NCI-H345 treated with DMSO at 0.1 percent for 48 hours (cell line): ENCODE results near the gene TUBGCP3.
"Not testable (repeated sequence)": the region's sequence is repeated elsewhere in the genome, so short reads cannot be mapped to it uniquely, and the experiment has no call there.

Experiments used
- DNase-seq: peaks from one replicate; lab custom pipeline; 2025; ENCODE audit not compliant: unreplicated experiment; lab: John Stamatoyannopoulos, UW

TUBGCP3 gene

DNA sequence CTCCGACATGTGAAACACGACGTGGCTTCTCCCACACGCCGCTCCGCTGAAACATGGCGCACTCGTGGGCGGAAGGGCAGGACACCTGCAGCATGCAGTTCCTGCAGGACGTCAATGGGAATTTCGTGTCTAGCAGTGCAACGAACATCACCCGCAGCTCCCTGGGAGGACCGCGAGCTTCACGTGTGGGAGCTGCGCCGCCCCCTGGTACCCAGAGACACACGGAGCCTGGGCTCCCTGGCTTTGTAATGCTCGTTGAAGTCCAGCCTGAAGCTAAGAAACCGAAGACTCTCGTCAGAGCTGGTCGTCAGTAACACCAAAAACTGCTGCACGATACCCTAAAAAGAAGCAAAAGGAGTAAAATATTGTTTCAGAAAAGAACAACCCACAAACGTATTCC is 102.1 kb downstream of the TUBGCP3 start:
- not testable (repeated sequence) for DNase-seq

DNA sequence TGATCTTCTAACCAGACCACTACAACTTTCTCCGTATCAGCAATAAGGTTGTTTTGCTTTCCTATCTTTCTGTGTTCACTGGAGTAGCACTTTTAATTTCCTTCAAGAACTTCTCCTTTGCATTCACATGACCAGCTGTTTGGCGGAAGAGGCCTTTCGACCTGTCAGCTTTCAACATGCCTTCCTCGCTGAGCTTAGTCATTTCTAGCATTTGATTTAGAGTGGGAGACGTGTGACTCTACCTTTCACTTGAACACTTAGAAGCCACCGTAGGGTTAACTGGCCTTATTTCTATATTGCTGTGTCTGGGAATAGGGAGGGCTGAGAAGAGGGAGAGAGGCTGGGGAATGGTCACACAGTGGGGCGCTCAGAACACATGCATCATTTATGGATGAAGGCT is 104.7 kb downstream of the TUBGCP3 start:
- no peak for DNase-seq

DNA sequence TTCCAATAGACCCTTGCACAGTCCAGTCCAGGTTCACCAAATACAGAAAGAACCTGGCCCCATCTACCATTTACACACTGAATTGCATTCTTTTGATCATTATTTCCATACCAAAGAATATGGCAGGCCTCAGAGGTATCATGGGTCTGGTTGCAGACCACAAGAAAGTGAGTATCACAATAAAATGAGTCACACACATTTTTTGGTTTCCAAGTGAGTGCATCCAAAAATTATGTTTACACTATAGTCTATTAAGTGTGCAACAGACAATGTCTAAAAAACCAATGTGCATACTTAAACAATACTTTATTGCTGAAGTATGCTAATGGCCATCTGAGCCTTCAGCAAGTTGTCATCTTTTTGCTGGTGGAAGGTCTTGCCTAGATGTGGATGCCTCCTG is 106.5 kb downstream of the TUBGCP3 start:
- DNase-seq: no peak

DNA sequence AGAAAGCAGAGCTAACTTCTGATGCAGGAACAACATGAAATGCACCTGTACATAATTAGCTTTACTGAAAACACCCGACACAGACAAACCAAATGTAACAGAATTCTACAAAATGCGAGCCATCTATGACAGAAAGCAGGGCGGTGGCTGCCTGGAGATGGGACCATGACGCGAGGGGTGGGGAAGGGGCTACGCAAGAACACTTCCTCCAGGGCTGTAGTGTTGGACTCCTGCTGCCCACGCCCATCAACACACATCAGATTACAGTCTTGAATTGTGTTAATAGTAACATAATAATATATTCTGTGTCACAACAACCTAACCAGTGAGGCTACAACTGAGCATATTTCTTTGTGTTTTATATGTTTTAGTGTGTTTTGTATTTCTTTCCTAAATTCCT is 108.6 kb downstream of the TUBGCP3 start:
- DNase-seq: no peak

DNA sequence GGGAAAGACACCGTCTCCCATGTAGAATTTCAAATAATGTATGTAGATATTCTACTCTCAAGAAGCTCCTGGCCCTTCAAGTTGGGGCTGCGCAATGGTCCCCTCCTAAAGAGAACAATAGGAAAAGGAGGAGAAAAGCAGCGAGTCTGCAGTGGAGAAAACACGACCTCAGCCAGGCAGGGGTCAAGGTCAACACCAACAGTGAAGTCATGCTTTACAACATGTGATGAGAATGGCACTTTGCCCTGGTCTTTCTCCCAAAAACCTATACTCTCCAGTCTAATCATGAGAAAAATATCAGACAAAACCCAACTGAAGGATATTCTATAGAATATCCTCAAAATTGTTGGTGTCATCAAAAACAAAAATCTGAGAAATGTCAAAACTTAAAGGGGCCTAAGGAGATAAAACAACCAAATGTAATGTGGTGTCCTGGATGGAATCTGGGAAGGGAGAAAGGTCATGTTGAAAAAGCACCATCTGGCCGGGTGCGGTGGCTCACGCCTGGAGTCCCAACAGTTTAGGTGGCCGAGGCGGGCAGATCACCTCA is 110.8 kb downstream of the TUBGCP3 start:
- DNase-seq: no peak

DNA sequence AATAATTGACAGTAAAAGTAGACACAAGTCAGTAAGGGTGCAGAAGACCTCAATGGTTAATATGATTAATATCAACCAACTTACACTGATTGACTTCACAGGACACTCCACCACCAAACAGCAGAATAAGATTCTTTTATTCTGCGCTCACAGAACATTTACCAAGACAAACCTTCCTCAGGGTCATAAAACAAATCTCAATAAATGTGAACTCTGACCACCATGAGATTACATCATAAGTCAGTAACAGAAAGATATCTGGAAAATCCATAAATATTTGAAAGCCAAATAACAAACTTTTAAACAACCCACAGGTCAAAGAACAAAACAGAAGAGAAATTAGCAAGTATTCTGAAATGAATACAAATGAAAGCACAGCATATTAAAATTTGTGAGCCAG is 112.1 kb downstream of the TUBGCP3 start:
- no peak for DNase-seq

DNA sequence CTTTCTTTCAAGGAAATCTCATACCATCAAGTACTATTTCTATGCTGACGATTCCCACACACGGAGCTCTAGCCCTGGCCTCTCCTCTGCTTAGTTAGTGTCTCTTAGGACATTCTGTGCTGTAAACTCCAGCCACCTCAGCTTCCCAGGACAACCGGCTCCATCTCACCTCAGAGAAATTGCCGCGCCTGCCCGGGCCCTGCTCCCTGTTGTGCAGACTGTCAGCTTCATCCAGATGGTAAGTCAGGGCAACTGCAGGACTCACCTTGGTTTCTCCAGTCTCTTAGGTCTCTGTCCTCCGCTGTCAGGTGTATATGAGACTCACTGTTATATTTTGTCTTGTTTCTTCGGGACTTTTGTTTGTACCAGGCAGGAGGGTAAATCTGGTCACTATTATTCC is 113.1 kb downstream of the TUBGCP3 start:
- no peak for DNase-seq

DNA sequence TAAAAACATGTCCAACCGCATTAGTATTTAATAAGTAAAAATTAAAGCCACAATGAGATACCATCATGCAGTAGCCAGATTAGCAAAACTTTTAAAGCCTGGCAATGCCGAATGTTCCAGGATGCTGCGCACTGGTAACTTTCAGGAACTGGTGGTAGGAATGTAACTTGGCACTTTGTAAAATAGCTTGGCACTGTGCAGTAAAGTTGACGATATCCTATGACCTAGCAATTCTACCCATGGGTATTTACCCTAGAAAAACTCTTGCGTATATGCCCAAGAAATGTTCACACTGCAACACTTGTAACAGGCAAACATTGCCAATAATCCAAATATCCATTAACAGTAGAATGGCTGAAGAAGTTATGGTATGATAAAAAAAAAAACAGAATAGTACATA is 114.1 kb downstream of the TUBGCP3 start:
- no peak for DNase-seq

DNA sequence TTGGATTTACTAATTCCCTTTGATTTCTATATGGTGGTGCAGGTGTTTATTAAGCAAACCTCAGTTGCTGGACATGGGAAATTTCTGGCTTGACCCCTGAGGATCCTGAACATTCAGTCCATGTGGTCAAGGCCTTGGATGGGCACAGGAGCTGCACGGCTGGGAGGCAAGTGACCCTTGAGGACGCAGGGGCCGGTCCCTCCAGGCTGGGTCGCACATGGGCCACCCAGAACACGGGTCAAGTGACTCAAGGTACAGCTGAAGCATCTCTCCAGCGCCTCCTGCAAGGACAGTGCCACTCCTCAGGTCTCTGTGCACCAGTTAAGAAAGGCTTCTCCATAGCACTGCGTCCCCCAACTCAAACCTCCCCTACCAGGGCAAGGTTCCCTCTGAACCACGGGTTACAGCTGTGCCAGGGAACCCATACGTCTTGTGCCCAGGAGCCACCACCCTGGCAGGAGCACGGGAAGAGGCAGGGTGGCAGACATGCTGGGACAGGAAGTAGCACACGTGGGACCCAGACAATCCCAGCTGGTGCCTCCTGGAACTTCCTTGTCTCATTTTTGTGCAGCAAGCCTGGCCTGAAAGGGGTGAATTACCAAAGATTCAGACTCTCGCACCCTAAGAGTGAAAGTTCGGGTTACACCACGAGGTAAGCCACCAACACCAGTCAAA is 118.7 kb downstream of the TUBGCP3 start:
- DNase-seq: no peak

DNA sequence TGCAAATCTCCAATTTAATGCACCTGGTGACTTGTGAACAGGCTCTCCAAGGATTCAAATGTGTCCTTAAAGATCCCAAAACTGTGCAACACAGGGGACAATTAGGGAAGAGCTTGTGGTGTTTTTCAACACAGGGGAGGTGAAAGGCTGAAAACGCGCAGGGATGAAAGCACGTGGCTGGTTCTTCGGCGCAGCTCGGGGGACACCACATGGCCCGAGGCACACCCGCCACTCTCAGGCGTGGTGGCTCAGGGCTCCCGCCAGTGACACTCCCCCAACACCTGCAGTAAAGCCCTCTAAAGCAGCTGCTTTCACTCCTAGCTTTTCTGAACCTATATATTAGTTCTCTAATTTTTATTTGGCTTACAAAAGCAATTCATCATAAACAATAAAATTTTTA is 119.9 kb downstream of the TUBGCP3 start:
- DNase-seq: no peak

DNA sequence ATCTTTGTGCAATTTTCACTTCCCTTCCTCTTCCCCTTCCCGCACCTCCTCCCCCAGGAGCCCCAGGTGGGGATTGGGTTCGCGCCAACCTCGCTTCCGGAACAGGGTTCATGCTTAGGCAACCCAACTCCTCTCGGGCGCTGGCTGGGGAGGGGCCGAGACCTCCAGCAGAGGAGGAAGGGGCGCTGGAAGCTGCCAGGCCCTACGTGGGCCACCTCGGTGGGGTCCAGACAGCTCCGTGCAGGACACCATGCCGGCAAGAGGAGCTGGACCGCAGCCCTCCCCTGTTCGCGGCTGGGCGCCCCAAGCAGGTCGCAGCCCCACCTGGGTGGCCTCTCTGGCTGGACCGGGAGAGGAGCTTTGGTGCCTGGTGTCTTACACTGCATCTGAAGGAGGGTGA is 120.7 kb downstream of the TUBGCP3 start:
- no peak for DNase-seq

DNA sequence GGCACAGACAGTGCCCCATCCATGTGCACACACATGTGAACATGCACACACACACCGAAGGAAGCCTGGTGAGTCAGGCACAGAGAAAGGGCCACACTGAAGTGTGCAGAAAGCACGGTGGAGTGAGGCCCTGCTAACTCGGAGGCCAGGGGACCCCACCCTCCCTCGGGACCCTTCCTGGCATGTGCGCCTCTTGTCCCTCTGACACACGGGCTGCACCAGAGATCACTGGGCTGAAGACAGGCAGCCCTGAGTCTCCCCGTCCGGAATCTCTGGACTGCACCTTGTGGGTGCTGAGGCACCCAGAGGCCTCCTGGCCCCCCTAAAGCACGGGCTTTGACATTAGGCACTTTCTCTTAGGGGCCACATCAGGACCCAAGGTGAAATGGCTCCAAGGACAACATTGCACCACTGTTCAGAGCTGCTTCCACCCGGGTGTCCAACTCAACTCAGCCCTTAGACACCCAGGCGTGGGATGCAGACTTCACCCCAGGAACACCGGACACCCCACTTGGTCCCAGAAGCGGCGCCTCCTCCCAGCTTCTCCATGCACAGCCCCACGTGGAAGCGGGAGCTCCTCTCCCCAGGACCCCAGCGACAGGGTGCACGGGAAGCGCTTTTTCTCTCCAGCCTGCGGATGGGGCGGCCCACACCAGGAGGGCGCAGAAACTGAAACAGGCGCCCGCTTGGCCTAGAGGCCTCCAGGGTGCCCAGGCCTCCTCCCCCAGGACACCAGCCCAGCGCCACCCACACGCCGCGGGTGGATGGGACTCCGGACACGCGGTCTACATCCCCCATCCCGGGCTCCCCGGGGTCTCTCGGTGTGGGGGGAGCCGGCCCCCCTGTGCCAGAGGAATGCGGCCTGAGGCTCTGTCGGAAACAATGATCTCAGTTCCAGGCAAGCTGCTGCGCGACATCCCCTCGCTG is 121.6 kb downstream of the TUBGCP3 start:
- DNase-seq: no peak

DNA sequence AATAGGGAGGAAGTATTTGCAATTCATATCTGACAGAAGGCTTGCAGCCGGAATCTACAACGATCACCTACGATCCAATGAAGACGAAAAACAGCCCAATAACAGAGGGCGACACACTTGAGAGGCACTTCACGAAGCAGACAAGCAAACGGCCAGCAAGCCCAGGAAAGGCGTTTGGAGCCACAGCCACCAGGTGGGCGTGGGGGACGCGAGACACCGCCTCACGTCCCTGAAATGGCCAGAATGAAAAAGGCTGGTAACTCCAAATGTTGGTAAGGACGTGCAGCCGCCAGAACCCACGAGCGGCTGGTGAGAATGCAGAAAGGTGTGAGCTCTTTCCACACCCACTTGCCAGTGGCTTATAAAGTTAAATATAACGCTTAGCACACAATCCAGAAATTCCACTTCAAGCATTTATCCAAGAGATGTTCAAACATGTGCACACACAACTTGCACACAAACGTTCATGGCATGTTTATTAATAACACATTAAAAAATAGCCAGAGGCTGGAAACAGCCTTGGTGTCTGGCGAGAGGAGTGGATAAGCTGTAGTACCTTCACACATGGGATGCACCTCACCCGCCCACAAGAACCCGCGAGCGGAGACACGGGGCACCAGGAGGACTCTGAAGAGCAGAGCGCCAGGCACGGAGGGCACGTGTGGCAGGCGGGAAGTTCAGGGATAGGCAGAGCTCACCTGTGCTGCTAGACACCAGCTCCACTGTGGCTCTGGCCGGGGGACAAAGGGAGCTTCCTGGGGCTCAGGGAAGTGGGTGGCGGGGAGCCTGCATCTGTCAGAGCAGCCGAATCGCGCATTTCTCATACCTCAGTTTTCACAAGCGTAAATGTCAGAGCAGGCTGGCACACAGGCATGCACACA is 122.5 kb downstream of the TUBGCP3 start:
- DNase-seq: no peak

DNA sequence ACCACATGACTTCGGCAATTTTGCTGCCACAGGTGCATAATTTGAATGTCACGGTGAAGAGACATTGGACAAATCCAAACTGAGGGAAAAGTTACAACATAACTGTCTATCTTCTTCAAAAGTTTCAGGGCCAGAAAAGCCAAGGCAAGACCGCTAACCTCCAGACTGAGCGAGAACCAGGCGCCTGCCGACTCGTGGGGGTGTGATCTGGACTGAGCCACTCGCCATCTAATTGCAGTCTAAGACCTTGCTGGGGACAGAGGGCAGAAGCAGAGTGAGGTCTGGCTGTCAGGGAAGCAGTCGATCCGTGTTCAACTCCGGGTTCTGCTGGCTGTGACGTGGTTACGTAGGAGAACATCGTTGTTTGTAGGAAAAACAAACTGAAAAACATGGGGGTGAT is 123.2 kb downstream of the TUBGCP3 start:
- no peak for DNase-seq

DNA sequence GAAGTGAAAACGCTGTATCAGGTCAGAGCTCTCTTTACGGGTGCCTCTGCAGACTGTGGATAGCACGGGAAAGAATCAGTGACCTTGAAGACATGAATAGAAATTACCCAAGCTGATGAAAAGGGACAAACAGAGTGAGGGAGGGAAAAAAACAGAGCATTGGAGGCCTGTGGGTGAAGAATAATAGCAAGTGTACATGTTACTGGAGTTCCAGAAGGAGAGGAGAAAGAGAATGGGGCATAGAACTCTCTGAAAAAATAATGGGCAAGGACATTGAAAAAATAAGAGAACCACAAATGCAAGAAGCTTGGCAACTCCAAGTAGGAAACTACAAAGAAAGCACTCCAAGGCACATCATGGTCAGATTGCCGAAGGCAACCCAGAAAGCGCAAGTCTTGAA is 125.5 kb downstream of the TUBGCP3 start:
- DNase-seq: no peak

DNA sequence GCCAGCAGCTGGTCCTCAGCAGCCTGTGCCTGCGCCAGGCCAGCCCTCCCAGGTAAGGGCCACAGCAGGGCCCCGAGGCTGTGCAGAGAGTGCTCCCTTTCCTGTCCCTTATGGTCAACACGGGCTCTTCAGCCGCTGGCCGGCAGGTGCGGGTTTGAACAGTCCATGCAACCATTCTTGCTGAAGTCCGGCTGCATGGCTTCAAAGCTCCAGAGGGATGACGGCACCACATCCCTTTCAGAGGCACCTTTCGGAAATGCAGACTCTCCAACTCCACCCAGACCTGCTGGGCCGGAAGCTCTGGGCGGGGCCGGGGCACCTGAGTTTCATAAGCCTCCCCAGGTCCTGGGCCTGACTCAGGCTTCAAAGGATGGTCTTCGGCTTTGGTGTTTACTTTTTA is 130.5 kb downstream of the TUBGCP3 start:
- DNase-seq: no peak

DNA sequence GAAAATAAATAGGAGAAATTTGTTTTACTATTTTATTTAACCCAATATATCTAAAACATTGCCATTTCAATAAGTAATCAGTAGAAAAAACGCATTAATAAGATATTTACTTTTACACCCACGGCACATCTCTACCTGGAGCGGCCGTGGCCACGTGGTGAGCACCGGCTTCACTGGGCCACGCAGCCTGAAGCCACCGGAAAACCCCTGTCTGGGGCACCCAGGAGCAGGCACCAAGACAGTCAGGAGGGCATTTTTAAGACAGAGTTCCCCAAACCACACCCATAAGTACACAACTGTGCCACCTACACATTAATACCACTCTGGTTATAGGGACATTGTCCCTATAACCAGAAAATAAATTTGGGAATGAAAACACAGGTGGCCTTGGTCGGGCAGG is 130.9 kb downstream of the TUBGCP3 start:
- DNase-seq: no peak

DNA sequence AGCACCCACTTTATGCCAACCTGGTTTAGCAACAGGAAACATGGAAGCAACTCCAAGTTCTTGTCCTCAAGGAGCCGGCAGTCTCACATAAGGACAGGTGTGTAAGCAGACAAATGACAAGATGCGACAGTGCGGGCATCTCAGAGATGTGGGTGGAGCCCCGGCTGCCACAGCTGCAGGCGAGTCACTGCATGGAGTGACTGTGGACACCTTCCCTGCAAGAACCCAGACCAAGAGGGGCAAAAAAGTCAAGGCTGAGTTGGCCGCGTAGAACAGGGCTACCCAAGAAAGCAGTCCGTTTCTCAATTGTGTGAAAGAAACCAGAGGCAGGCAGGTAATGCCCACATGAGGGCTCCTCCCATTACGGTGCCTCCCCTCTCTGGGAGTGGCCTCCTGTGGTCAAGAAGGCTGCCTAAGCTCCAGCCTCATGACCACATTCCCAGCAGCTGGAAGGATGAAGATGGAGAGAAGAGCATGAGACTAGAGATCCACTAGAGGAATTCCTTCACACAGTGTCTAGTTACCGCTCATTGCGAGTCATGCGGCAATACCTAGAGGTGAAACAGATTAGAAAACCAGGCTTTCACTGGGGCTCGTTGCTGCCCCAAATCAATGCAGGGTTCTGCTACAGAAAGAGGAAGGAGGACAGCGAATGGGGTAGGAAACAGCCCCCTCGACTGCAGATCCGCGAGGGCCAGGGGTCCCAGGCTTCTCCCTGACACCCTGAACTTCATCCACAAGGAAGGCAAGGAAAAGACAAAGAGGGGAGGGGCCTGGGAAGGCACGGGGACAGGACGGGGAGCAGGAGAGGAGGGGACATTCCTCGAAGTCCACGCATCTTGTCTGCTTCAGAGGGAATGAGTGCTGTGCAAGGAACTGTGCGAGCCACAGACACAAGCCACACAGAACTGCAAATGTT is 131.6 kb downstream of the TUBGCP3 start:
- DNase-seq: no peak

DNA sequence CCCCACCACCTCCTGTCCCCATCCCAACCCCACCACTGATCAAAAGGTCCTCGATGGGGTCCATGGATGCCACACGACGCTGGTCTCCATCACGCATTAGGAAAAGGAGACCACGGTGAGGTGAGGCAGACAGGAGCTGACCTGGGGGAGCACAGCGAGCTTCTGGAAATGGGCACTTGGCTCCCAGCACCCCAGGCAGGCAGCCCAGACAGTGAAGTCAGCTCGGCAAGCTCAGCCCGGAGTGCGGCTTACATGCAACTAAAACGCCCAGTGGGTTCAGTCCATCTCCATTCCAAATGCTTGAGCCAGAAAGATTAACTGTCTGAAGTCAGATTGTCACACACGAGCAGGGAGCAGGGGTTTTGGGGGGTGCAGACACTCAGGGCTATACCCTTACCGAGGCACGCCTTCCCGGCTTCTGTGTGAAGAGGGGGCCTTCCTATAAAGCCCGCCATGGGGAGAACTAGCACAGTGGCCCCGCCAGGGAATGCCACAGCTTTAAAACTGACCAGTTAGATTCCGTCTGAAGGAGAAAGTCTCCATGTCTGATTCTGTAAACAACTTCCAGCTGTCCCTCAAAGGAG is 132.4 kb downstream of the TUBGCP3 start:
- no peak for DNase-seq
